ENCODE measurements around the gene DOCK9.

Gene DOCK9

DNA sequence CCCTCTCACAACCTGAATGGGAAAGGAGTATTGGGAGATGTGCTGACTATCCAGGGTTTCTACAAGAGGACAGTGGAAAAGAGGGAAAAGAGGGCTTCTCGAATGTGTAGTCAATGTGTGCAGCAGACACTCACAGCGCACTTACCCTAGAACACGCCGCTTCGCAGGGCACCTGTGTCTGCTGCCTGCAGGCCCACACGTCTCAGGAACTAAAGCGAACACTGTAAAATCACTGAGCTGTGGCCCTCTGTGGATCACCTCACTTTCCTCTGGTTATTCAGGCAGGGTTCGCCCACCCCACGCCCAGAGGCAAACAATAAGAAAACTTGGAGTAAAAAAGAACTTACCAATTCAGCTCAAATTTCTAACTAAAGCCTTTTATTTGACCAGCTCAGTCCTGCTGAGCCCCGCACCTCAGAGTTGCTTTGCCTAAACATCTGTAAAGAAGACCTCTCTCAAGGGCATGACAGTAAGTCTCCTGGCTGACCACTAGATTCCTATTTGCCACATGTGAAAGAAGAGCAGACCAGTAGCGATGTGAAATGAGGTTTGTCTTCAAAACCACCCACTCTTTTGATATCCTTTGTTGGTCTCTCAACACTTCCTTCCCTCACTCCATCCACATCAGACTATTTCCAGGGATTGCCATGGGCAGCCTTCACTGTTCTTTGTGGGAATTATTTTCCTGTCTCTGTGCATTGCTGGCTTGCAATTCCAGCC, 19.3 kb upstream of the DOCK9 start:
- DNase-seq, result no peak

DNA sequence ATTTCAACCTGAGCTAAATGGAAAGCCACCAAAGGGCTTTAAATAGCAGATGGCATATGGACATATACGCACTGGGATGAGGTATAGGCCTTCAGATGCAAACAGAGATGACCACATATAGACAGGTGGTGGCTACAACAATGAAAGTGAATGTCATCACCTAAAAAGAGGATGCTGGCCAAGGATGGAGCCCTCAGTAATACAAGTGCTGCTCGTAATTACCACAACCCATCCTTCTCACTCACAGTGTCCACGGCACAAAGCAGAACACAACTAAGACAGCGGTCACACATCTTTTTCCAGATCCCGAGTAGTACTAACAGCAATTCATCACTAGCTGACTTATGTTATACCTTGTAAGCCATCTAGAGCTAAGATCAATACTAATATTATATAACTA, 18.2 kb upstream of the DOCK9 start:
- no peak for DNase-seq

DNA sequence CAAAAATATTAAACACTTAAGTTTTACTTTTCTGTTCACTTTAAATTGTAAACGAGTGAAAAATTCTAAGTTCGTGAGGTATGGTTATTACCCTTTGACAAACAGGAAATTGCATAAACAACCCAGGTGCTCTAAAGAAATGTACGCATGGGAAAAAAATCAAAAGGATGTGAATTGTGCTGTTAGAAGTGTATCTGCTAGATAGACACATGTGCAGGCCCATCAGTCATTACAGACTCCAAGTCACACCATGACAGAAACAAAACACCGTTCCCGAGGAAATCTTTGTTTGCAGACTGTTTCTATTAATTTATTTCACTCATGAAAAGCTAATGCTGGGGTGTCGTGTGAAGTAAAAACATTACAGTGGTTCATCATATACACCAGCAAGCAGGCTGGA, 17.0 kb upstream of the DOCK9 start:
- no peak for DNase-seq

DNA sequence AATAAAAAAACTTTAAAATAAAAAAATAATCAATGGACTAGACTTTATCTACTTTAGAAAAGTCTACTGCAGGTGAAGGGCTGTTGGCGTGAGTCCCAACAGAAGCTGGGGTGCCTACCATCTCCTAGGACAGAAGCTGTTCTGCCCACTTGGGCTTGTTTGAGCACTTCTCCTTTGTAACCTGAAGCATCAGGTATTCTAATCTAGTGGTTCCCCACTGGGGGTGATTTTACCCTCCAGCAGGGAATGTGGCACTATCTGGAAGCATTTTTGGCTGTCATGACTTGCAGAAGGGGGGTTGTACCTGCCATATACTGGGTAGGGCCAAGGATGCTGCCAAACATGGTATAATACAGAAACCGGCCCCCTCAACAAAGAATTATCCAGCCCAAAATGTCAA, 16.2 kb upstream of the DOCK9 start:
- no peak for DNase-seq

DNA sequence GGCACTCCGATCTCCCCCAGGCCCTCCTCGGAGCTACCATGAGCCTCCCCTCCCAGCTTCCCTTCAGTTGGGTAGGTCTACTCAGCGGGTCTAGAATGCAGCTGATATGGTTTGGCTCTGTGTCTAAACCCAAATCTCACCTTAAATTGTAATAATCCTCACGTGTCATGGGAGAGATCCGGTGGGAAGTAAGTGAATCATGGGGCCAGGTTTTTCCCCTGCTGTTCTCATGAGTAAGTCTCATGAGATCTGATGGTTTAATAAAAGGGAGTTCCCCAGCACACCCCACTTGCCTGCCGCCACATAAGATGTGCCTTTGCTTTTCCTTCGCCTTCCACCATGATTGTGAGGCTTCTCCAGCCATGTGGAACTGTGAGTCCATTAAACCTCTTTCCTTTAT, 14.5 kb upstream of the DOCK9 start:
- DNase-seq, result peak; percentile 29

DNA sequence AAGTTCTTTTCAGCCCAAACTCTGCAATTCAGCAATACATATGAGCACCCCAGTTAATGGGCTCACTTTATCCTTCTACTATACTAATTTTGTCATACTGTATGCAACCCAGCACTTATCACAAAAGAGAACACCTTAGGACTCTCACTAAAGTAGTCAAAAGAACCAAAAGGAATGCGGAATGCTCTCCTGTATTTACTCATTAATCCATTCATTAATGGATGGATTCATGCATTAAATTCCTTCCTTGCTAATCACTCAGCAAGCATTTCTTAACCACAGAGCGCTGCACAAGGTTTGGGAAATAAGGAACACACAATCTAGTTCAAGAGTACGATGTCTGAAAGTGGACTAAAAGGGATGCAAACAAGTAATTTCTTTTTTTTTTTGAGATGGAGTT, 12.8 kb upstream of the DOCK9 start:
- no peak for DNase-seq

DNA sequence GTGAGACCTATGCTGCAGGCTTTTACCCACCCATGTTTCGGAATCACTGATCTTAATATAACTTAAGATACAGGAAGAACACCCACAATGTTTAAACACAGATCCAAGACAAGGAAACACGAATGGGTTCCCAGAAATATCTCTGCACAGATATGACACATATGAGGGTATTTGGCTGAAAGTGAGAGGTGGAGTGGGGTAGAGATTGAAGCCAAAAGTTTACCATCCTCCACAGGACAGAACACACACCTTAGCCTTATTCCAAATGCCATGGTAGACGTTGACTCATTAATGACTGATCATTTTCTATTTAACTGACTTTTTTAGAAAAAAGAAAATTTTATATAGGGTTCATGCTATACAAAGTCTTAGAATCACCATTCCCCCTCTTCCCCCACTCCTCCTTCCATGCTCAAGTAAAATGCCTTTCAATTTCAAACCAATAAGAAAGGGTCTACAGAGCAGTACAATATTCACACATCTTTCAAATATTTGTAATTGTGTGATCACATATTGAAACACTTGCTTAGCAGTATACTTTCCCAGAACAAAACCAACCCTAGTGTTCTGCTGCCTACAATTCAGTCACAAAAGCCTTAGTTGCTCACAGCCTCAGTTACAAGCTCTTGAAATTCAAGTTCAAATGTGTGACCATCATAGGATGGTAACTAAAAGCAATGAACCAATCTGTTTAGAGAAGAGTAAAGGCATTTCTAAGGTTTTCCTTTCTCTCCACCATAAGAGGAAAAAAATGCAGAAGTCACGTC, 11.8 kb upstream of the DOCK9 start:
- no peak for DNase-seq

DNA sequence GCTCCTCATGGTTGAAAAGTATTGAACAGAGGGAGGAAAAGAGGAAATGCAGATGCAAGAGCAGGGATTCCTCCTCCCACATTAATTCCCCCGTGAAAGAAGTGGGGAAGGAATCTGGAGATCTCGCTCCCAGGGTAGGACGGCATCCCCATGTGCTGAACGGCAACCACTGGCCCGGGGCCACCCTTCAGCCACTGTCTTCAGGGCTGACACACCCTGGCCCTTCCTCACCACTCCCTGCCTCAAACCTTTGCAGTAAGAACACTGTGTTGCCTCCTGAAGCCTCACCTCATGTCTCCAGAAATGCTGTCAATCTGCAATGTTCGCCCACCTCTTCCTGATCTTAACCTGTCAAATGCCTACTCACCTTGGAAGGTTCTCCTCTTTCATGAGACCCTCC, 10.9 kb upstream of the DOCK9 start:
- no peak for DNase-seq

DNA sequence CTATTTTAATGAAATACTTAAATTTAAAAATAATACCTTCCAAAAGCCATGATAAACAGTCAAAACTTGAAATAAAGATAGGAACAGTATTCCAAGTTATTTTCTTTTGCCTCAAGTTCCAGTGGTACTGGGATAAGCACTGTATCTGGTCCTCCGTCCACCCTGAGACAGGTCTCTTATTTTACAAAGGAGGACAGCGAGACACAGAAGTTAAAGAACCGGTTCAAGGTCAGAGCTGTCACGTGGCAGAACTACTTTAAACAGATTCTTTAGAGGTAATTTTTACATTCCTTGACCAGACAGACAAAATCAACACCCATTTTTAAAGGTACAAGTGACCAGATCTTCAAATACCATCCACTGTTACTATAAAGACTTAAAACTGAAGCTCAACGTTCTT, 10.4 kb upstream of the DOCK9 start:
- no peak for DNase-seq

DNA sequence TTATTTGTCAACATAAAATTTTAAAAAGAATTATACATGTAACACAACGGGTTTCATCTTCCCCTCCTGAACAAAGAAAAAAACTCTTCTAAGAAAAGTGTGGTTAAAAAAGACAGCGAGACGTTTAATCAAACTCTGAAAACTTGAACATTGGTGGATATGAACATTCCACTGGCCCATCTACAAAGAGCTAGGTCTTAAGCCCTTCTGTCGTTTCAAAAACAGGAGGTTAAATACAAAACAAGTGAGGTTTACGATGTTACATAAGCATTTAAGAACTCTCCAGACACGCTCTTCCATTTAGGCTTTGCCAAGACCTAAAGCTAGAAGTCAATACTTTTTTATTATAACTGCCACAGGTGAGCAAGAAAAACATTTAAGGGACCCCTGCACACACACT, 9.4 kb upstream of the DOCK9 start:
- DNase-seq, result no peak

DNA sequence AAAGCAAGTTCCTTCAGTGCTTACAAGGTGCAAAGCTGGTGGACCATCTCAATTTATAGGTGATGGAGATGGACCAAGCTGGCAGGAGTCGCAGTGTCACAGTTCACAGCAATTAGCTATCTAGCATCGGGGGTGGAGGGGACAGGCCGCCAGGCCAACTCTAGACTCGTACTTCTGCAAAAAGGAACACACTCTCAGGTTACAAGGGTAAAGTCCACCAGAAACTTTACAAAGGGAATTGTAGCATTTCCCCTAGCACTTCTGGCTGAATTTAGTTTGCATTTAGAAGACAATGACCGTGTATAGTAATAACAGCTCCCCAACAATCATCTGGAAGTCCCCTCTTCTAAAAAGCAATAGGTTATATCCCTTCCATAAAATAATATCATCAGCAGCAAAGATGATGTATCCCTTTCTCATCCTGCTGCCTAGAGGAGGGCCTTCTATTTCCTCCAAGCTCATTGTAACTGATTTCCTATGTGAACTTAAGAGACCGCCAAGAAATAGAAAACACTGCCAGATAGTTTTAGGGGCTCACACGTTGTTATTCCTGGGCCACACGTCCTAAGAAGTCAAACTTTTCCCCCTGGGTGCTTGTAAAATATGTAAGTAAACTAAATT, 8.5 kb upstream of the DOCK9 start:
- DNase-seq, result no peak

DNA sequence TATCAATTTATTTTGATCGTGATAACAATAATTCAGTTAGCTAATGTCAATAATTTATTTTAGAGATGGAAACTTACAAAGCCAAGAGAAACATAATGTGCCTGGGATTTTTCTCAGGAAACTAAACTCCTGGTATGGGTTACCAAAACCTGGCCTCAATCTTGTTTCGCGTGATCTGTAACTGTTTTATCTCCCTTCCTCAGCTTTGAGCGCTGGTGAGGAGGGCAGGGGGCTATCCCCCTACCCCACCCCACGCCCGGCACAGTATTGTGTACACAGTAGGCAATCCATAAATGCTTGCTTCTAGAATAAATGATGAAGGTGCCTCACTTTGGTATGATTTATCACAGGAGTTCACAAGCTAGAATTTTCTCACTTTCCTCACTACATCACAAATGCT, 7.7 kb upstream of the DOCK9 start:
- DNase-seq, result no peak

DNA sequence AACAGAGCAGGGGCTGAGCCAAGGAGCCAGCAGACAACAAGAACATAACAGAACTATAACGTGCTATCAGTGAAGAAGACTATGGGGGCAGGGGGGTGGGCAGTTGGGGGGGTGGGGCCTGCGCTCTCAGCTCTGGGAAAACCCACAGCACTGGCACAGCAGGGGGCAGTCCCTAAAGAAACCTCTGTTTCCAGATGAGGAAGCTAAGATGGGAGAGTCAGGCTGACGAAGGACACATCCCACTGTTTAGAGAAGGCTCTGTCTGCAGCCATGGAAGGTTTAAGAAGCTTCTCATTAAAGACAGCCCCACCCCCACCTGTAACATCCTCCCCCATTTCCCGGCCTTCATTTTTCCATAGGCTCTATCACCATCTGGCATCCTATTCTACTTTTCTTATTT, 7.1 kb upstream of the DOCK9 start:
- DNase-seq, result no peak

DNA sequence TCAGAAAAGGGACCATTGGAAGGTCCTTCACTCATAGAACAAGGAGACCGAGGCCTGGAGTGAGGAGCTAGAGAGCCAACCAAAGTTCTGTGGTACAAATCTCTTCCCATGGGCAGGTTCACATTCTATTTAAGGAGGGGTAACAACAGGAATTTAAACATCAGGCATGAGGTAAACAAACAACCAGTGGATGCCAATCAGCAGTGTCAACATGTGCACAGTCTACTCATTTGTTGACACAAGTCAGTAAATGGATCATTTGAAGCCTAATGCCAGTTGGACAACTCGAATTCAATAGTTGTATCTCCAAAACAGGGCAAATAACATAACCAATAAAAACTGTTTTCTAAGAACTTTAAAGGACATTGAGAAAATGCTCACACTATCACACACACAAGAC, 6.3 kb upstream of the DOCK9 start:
- no peak for DNase-seq

DNA sequence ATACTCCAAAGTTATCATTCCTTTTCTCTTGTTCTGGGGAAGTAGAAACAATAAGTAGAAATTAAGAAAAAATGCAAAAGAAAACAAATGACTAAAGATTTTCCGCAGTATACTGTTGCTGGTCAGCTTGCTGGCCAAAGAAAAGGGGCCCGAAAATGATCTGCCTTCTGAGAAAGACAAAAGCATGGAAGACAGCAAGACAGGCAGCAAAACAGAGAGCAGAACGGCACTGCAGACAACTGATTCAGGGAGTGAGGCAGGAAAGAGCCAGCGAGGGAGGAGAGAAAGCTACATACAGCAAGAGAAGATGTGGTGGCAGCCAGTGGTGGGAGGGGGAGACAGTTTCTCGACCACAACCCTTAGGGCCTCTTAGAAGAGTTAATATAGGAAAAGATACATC, 5.3 kb upstream of the DOCK9 start:
- DNase-seq, result no peak

DNA sequence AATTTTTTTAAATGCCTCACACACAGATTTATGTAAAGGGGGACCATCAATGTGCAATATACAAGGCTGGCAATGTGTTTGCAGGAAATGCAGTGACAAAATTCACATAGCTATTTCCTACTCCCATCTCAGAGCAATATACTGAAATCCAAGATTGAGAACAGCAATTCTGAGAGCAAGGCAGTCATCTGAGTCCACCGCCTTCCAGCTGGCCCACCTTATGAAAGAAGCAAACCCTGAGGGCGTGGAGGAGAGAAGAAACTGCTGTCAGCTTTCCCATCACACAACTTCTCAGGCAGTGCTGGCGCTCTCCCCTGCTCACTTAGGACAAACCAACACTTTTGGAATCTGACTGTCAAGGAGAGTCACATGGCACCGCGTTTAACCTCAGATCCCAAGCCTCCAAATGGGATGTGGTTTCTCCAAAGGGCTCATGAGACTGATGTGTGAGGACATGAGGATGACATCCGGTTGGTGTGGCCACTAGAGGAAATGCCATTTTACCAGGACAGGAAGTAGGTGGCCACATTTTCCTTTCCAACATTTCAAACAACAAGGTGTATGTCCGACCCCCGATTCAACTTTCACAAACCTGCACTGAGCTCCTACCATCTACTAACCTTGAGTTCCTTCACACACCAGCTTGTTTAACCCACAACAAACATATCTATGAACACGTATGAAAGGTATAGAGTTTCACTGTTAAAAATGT, 3.7 kb upstream of the DOCK9 start:
- no peak for DNase-seq

DNA sequence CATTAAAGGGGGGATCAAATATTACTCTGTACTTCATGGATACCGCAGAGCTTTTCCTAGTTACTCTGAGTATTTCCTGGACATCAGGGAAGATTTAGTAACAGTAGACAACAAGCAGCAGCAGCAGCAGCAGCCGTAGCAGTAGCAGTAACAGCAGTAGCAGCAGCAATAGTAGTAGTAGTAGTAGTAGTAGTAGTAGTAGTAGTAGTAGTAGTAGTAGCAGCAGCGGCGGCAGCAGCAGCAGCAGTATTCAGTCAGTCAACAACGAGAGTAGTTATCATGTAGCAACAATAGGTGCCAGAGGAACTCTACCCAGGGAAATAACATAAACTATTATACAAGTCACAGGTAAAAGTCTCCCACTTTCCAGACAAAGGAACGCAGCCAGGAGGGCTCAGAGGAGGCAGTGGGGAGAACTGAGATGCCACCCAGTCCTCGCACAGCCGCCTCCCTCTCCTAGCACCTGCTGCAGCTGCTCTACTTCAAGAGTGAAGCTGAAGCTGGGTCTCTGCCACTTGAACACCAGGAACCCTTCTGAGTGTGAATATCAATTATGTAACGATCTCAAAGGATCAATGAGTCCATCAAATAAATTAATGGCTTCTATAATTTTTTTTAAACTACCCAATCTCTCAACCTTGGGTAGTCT, 1.3 kb upstream of the DOCK9 start:
- no peak for DNase-seq

DNA sequence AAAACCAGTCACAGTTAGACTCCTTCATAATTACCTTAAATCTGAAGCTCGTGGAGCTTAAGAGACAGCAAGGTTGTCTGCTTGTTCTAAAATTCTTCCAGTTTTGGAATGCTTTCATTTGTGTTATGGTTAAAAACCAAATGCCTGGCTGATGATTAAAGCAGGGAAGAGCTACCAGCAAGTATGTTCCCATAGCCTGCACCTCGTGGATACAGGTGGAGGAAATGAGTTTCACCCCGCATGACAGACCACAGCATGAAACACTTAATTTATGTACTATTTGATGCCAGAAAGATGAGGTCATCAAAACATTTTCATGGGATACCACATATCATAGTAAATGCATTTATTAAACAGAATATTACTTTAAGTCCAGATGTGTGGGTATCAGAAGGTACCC, 416 bp upstream of the DOCK9 start:
- DNase-seq, result no peak

DNA sequence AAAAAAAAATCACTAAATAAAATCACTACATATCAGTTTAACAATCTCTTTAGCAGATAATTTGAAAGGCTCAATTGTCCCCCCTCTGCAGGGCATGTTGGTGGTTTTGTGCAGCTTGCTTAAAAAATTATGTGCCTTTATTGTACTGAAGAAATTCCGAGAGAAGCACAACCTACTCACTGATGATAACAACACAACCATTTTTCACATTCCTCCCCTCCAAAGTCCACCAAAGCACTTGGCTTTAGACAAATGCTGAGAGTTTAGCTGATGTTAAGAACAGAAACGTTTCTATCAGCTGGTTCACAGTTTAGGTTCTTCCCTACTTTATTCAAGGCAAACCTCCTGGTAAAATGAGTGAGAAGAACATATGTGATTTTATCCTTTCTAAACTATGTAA, 923 bp downstream of the DOCK9 start:
- DNase-seq, result no peak

DNA sequence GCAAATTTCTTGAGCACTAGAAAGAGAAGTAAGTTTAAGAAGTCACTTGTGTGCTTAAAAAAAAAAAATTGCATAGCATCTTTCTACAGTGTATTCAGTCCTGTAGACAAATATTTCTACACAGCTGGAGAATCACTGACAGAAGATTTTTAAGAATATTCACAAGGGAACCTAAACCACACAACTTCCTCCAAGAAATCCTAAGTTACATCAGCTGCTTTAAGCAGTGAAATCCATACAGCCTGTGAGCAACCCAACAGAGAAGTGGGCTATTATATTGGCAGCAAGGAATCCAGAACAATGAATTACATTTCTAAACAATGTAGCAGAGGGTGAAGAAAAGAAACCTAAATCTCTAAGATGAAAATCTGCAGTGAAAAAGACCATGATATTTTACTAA, 1.5 kb downstream of the DOCK9 start:
- DNase-seq, result no peak

DNA sequence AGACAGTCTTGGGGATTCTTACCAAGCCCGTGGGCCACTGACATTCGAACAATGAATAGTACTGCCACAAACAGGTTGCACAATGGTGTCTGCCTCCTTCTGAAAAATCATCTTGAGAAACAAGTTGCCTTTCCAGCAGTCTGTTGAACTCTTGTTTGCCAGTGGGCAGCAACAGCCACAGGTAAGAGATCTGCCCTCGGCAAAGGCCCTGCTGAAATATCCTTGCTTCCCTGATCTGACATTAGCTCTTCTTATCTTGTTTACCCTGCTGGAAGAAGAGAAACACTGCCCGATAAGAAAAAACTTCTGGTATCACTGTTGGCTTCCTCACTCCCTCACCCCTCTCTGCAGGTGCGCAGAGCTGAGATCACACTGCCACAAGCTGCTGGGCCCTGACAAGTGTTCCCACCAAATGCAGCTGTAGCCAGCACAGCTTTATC, 2.0 kb downstream of the DOCK9 start:
- DNase-seq, result no peak

DNA sequence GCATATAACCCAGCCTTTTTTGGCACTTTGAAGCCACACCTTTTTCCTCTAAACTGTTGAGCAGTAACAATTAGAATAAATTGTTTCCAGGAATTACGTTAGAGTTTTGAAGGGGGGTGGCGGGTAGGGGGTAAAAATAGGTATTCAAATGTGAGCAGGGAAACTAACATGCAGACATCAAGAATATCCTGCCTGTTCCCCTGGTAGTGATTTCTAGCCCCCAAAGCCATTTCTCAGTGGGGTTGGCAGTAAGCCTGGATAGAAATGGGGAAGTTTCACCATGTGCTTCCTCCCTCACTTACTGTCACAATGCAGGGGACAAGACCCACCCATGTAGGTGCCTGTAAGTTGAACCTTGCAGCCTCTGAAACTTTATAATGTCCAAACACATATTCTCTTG, 3.8 kb downstream of the DOCK9 start:
- no peak for DNase-seq

DNA sequence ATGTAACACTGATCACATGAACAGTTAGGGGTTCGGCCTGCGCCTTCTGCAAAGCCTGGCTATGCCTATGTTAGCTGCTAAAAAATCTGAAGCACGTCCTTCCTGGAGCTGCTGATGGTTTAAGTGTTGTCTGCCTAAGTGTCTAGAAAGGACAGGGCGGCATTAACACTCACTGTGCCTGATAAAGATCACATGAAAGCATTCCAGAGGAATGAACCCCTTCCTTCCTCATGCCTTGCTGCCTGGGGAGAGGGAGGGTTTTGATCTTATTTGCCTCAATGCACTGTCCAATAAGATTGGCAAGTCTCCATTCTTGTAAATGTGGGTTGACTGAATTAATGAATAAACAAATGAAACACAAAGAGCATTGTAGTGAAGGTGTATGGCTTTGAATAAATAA, 5.2 kb downstream of the DOCK9 start:
- no peak for DNase-seq

All from stimulated activated CD4-positive, alpha-beta T cell treated with anti-CD3 and anti-CD28 coated beads, Interleukin-15, amount 100 ng/mL, for 24 hours (primary cell).